GM11168 (cell line): ENCODE measurements around the gene KCNJ2.

Experiments used
- in situ Hi-C: fragments of 300-500 bp; cut with MboI; formaldehyde crosslinking; loops from one replicate; pipeline ENCODE4 v1.12.0; 2022; ENCODE audit warnings: low sequenced_read_pairs; ENCODE audit not compliant: unreplicated experiment

The KCNJ2 gene

GRCh38 chr17:70168977-70169708 lies at the start of gene KCNJ2:
Gene KCNJ2 (plus strand): TSS chr17:70169532. CDS start chr17:70175040, 5,508 bp downstream.
- in situ Hi-C loops: no loop called here

GRCh38 chr17:70119545-70119944 lies 49.8 kb upstream of the KCNJ2 start:
- in situ Hi-C loops: no loop called here

- in situ Hi-C loops: no loop called here
These were observed 49.3 kb upstream of the KCNJ2 start for GRCh38 chr17:70119983-70120382.

GRCh38 chr17:70120425-70120824 lies 48.9 kb upstream of the KCNJ2 start:
- in situ Hi-C loops: no loop called here

GRCh38 chr17:70121126-70121525 lies 48.2 kb upstream of the KCNJ2 start:
- in situ Hi-C loops: no loop called here

GRCh38 chr17:70123193-70123592 lies 46.1 kb upstream of the KCNJ2 start:
- in situ Hi-C loops: no loop called here

- in situ Hi-C loops: no loop called here
These were observed 44.6 kb upstream of the KCNJ2 start for GRCh38 chr17:70124723-70125122.

- in situ Hi-C loops: no loop called here
These were observed 42.0 kb upstream of the KCNJ2 start for GRCh38 chr17:70127221-70127873.

- in situ Hi-C loops: no loop called here
These were observed 40.5 kb upstream of the KCNJ2 start for GRCh38 chr17:70128727-70129238.

GRCh38 chr17:70130289-70130688 lies 39.0 kb upstream of the KCNJ2 start:
- in situ Hi-C loops: no loop called here

- in situ Hi-C loops: no loop called here
These were observed 36.8 kb upstream of the KCNJ2 start for GRCh38 chr17:70132505-70132904.

- in situ Hi-C loops: no loop called here
These were observed 35.3 kb upstream of the KCNJ2 start for GRCh38 chr17:70134042-70134441.

GRCh38 chr17:70134777-70135176 lies 34.6 kb upstream of the KCNJ2 start:
- in situ Hi-C loops: no loop called here

GRCh38 chr17:70136131-70136530 lies 33.2 kb upstream of the KCNJ2 start:
- in situ Hi-C loops: no loop called here

GRCh38 chr17:70137451-70138230 lies 31.7 kb upstream of the KCNJ2 start:
- in situ Hi-C loops: no loop called here

- in situ Hi-C loops: no loop called here
These were observed 31.0 kb upstream of the KCNJ2 start for GRCh38 chr17:70138291-70138865.

GRCh38 chr17:70139449-70139993 lies 29.8 kb upstream of the KCNJ2 start:
- in situ Hi-C loops: no loop called here

- in situ Hi-C loops: loop anchor here (10.0 kb wide), 1 partner anchor 550 kb away; no protein-coding TSS in a partner anchor
These were observed 25.0 kb upstream of the KCNJ2 start for GRCh38 chr17:70144260-70144846.

GRCh38 chr17:70153210-70153609 lies 16.1 kb upstream of the KCNJ2 start:
- in situ Hi-C loops: no loop called here

- in situ Hi-C loops: no loop called here
These were observed 12.2 kb upstream of the KCNJ2 start for GRCh38 chr17:70157151-70157550.
